ENCODE data around the gene ADAM10. TPM values are rescaled to one million over a fixed set of nuclear protein-coding genes. Genes with fewer than 3 reads are reported as not detected.
"Not testable (repeated sequence)": the region's sequence is repeated elsewhere in the genome, so short reads cannot be mapped to it uniquely, and the experiment has no call there.

Gene ADAM10
- polyA plus RNA-seq (2012; ENCODE audit: insufficient read depth, insufficient read length) = 101 TPM

- H3K4me3 ChIP-seq (ENCODE audit: low read length) = peak within 1 kb of the TSS; percentile 88
- DNase-seq (ENCODE audit: low read depth, low spot score) = peak; percentile 97
These were observed at the start of gene ADAM10 for GRCh38 chr15:58749532-58750337. TSS of gene ADAM10 (minus strand) at chr15:58749707. CDS start at chr15:58749534, 173 bp downstream.

- no peak overlapping the region for H3K4me3 ChIP-seq (ENCODE audit: low read length)
- DNase-seq (ENCODE audit: low read depth, low spot score) = no peak
These were observed 48.0 kb upstream of the ADAM10 start for GRCh38 chr15:58797505-58797904.

GRCh38 chr15:58795825-58796224 lies 46.3 kb upstream of the ADAM10 start:
- DNase-seq (ENCODE audit: low read depth, low spot score) = no peak
- no peak overlapping the region for H3K4me3 ChIP-seq (ENCODE audit: low read length)

- DNase-seq (ENCODE audit: low read depth, low spot score) = no peak
- no peak overlapping the region for H3K4me3 ChIP-seq (ENCODE audit: low read length)
These were observed 44.4 kb upstream of the ADAM10 start for GRCh38 chr15:58793862-58794261.

- H3K4me3 ChIP-seq (ENCODE audit: low read length) = no peak overlapping the region
- no peak for DNase-seq (ENCODE audit: low read depth, low spot score)
These were observed 38.7 kb upstream of the ADAM10 start for GRCh38 chr15:58788056-58788710.

GRCh38 chr15:58785355-58785754 lies 35.8 kb upstream of the ADAM10 start:
- no peak for DNase-seq (ENCODE audit: low read depth, low spot score)
- H3K4me3 ChIP-seq (ENCODE audit: low read length) = no peak overlapping the region

GRCh38 chr15:58779554-58779953 lies 30.0 kb upstream of the ADAM10 start:
- H3K4me3 ChIP-seq (ENCODE audit: low read length) = no peak overlapping the region
- no peak for DNase-seq (ENCODE audit: low read depth, low spot score)

GRCh38 chr15:58777107-58777506 lies 27.6 kb upstream of the ADAM10 start:
- no peak for DNase-seq (ENCODE audit: low read depth, low spot score)
- no peak overlapping the region for H3K4me3 ChIP-seq (ENCODE audit: low read length)

GRCh38 chr15:58775402-58775801 lies 25.9 kb upstream of the ADAM10 start:
- no peak overlapping the region for H3K4me3 ChIP-seq (ENCODE audit: low read length)
- no peak for DNase-seq (ENCODE audit: low read depth, low spot score)

GRCh38 chr15:58773024-58773423 lies 23.5 kb upstream of the ADAM10 start:
- no peak for DNase-seq (ENCODE audit: low read depth, low spot score)
- no peak overlapping the region for H3K4me3 ChIP-seq (ENCODE audit: low read length)

- DNase-seq (ENCODE audit: low read depth, low spot score) = no peak
- H3K4me3 ChIP-seq (ENCODE audit: low read length) = peak overlapping the region; percentile 83
These were observed 22.2 kb upstream of the ADAM10 start for GRCh38 chr15:58771621-58772250.

GRCh38 chr15:58770857-58771620 lies 21.5 kb upstream of the ADAM10 start, which contains the start of gene MINDY2:
TSS of gene MINDY2 (plus strand) at chr15:58771302. CDS start at chr15:58771396, 94 bp downstream.
- DNase-seq (ENCODE audit: low read depth, low spot score) = peak; percentile 97
- peak within 1 kb of the TSS; percentile 83 for H3K4me3 ChIP-seq (ENCODE audit: low read length)

- DNase-seq (ENCODE audit: low read depth, low spot score) = no peak
- peak overlapping the region; percentile 83 for H3K4me3 ChIP-seq (ENCODE audit: low read length)
These were observed 21.0 kb upstream of the ADAM10 start for GRCh38 chr15:58770519-58770856.

- not testable (repeated sequence) for DNase-seq (ENCODE audit: low read depth, low spot score); H3K4me3 ChIP-seq (ENCODE audit: low read length)
These were observed 19.1 kb upstream of the ADAM10 start for GRCh38 chr15:58768601-58769004.

- H3K4me3 ChIP-seq (ENCODE audit: low read length) = no peak overlapping the region
- DNase-seq (ENCODE audit: low read depth, low spot score) = no peak
These were observed 16.8 kb upstream of the ADAM10 start for GRCh38 chr15:58766290-58766689.

GRCh38 chr15:58764468-58764867 lies 15.0 kb upstream of the ADAM10 start:
- no peak overlapping the region for H3K4me3 ChIP-seq (ENCODE audit: low read length)
- no peak for DNase-seq (ENCODE audit: low read depth, low spot score)

- no peak for DNase-seq (ENCODE audit: low read depth, low spot score)
- no peak overlapping the region for H3K4me3 ChIP-seq (ENCODE audit: low read length)
These were observed 13.2 kb upstream of the ADAM10 start for GRCh38 chr15:58762731-58763130.

- no peak for DNase-seq (ENCODE audit: low read depth, low spot score)
- no peak overlapping the region for H3K4me3 ChIP-seq (ENCODE audit: low read length)
These were observed 12.8 kb upstream of the ADAM10 start for GRCh38 chr15:58762285-58762684.

- DNase-seq (ENCODE audit: low read depth, low spot score) = no peak
- H3K4me3 ChIP-seq (ENCODE audit: low read length) = no peak overlapping the region
These were observed 11.5 kb upstream of the ADAM10 start for GRCh38 chr15:58761010-58761388.

All from Jurkat, Clone E6-1 (cell line).